Ectodermal cell (in vitro differentiated cells): ENCODE measurements around the gene GNAO1.

Experiments used
- H3K27ac ChIP-seq: 2 replicates; pipeline ENCODE4 v1.7.0; 2013; ENCODE audit warnings: mild to moderate bottlenecking, low read depth, low read length; ENCODE audit not compliant: insufficient read depth, poor library complexity, severe bottlenecking
- H3K27me3 ChIP-seq: 2 replicates; pipeline ENCODE4 v1.7.0; 2013; ENCODE audit warnings: mild to moderate bottlenecking, low read length; ENCODE audit not compliant: insufficient read depth, control insufficient read depth, poor library complexity, severe bottlenecking
- H3K36me3 ChIP-seq: one replicate; pipeline ENCODE4 v1.7.0; 2013; ENCODE audit warnings: low read length; ENCODE audit not compliant: control insufficient read depth, insufficient read depth
- H3K4me1 ChIP-seq: one replicate; pipeline ENCODE4 v1.7.0; 2013; ENCODE audit warnings: low read length; ENCODE audit not compliant: control insufficient read depth, insufficient read depth
- H3K4me3 ChIP-seq: 2 replicates; pipeline ENCODE4 v1.7.0; 2013; ENCODE audit warnings: low read depth, low read length, control low read depth; ENCODE audit not compliant: insufficient read depth
- H3K9me3 ChIP-seq: 2 replicates; pipeline ENCODE4 v1.7.0; 2013; ENCODE audit warnings: mild to moderate bottlenecking, low read length, moderate library complexity; ENCODE audit not compliant: control insufficient read depth
- WGBS, 2 experiments: methylation state at CpG; one replicate each; pipeline ENCODE4 v1.1.7; 2013; ENCODE audit warnings: missing lambda C conversion rate in 2 of 2; 5-methylcytosine and 5-hydroxymethylcytosine counted together

Gene GNAO1

DNA sequence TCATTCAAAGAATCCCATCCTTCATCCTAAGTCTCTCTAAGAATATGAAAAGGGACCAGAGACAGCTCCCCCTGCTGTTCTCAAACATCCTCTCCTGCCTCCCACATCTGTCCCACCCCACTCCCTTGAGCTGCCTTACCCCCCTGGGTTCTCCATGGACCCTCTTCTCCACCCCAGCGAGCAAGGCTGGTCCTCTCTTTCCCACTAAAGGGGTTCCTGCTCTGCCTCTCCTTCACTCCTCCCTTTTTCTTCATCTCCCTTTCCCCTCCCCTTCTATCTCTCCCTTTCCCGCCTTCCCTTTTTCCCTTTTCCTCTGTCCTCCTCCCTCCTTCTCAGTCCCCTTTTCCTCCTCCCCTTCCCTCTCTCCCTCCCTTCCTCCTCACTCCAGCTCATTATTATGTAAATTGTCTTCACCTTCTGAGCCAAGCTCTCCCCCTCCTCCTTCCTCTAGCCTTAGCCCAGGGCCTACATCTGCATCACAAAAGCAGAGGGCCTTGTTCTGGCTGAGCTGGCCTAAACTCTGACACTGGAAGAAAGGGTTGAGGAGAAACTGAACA, 90.0 kb downstream of the GNAO1 start:
- H3K36me3 ChIP-seq = no peaks in the 10 kb centered on the region
- 0 to 1% methylated on average over 2 of the region's 2 CpGs for WGBS, 2 experiments
- no peak overlapping the region for H3K4me3 ChIP-seq
- no peak overlapping the region for H3K27ac ChIP-seq
- H3K9me3 ChIP-seq = no peaks in the 10 kb centered on the region
- no peaks in the 10 kb centered on the region for H3K27me3 ChIP-seq
- H3K4me1 ChIP-seq = peaks cover 53% of the 10 kb centered on the region

DNA sequence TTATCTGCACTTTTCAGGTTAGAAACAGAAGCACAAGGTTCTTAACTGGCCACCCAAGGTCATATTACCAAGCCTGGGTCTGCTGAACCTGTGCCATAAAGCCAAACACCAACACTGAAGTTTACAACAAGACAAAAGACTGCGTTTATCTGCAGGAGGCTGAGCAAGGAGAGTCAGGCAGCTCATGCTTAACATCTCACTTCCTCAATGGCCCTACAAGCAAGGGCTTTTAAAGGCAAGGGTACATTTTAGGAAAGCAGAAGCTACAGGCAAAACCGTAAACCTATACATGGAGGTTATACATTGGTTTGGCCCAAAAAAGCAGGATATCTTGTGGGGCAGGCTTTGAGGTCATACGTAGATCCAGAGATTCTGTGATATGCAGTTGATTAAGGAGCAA, 91.2 kb downstream of the GNAO1 start:
- no peaks in the 10 kb centered on the region for H3K27me3 ChIP-seq
- no peaks in the 10 kb centered on the region for H3K9me3 ChIP-seq
- 71 to 73% methylated on average over 3 of the region's 3 CpGs for WGBS, 2 experiments
- no peak overlapping the region for H3K4me3 ChIP-seq
- H3K4me1 ChIP-seq = peaks cover 44% of the 10 kb centered on the region
- H3K36me3 ChIP-seq = no peaks in the 10 kb centered on the region
- peak overlapping the region; percentile 17 for H3K27ac ChIP-seq

DNA sequence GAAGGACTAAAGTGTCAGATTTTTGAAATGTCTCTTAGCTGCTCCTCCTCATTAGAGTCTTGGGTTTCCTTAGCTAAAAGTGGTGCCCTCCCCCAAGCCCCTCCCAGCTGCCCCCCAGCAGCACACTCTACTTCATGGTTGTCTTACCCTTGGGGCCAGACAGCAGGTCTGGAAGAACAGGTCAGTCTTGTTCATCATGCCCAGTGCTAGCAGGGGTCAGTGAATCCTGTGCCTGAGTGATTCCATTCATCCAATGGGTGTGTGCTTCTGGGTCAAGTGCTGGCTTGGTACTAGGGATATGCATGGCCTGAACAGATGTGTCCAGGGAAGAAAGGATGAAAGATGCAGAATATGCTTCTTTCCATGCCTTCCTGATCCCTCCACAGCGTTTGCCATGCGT, 93.2 kb downstream of the GNAO1 start:
- Histone ChIP-seq H3K27me3 (no peaks in the 10 kb centered on the region), H3K4me1 (peaks cover 58% of the 10 kb centered on the region), H3K9me3 (no peaks in the 10 kb centered on the region), H3K36me3 (no peaks in the 10 kb centered on the region), H3K27ac (no peak overlapping the region), H3K4me3 (no peak overlapping the region)
- 96 to 97% methylated on average over 2 of the region's 2 CpGs for WGBS, 2 experiments

DNA sequence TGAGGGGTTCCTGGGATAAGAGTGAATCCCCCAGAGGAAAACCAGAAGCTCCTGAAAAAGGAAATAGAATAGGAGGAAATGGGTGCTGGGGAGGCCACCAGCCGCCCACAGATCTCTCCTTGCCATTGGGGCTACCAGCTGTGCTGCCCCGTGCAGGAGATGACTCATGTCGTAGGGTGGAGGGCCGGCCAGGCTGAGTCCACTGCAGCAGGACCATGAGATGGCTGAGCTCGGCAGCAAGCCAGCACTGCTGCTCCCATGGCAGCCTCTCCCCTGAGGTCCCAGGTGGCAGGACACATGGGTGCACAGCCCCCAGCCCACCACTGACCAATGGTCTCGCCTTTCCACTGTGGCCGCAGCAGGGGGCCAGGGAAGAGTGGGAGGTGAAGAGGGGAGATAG, 95.5 kb downstream of the GNAO1 start:
- peaks cover 58% of the 10 kb centered on the region for H3K4me1 ChIP-seq
- no peak overlapping the region for H3K27ac ChIP-seq
- H3K36me3 ChIP-seq = no peaks in the 10 kb centered on the region
- no peak overlapping the region for H3K4me3 ChIP-seq
- 89% methylated on average over 7 of the region's 7 CpGs for WGBS, 2 experiments
- H3K27me3 ChIP-seq = no peaks in the 10 kb centered on the region
- H3K9me3 ChIP-seq = no peaks in the 10 kb centered on the region

DNA sequence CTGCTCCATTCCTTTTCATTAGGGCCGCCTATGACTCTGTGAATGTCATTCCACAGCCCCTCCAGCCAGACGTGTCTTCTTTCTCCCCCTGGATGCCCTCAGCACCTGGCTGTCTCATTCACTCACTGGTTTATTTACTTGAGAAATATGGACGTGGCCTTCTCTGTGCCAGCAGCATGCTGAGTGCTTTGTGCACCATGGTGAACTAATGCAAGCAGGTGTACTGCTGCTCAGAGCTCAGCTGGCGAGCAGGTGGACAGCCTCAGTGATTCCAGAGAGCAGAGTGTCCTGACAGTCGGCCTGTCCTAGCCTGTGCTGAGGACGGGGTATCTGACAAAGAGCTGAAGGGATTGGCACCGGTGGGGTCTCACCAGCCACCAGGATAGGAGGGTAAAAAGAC, 96.7 kb downstream of the GNAO1 start:
- no peak overlapping the region for H3K27ac ChIP-seq
- H3K9me3 ChIP-seq = no peaks in the 10 kb centered on the region
- H3K4me1 ChIP-seq = peaks cover 46% of the 10 kb centered on the region
- H3K4me3 ChIP-seq = no peak overlapping the region
- WGBS, 2 experiments = 89% methylated on average over 7 of the region's 7 CpGs
- no peaks in the 10 kb centered on the region for H3K36me3 ChIP-seq
- H3K27me3 ChIP-seq = no peaks in the 10 kb centered on the region

DNA sequence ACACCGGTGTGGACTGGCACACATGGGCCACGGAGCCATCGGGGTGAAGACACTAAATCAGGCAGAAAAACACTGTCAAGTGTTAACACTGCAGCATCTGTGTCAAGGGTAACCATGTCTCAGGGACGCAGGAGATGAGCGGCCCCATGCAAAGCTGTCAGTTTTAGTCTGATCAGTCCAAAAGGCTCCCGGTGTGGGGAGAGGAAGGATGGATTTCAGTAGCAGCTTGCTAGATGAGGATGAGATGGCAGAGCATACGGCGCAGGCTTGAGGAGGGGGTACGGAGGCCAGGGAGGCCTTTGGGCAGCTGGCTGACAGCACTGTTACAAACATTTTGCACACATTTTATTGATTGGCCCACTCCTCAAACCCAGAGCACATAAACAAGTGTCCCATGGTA, 98.1 kb downstream of the GNAO1 start:
- Histone ChIP-seq H3K4me1 (peaks cover 43% of the 10 kb centered on the region), H3K9me3 (no peaks in the 10 kb centered on the region), H3K27me3 (no peaks in the 10 kb centered on the region), H3K4me3 (no peak overlapping the region), H3K27ac (no peak overlapping the region), H3K36me3 (no peaks in the 10 kb centered on the region)
- 92 to 93% methylated on average over 9 of the region's 9 CpGs for WGBS, 2 experiments

DNA sequence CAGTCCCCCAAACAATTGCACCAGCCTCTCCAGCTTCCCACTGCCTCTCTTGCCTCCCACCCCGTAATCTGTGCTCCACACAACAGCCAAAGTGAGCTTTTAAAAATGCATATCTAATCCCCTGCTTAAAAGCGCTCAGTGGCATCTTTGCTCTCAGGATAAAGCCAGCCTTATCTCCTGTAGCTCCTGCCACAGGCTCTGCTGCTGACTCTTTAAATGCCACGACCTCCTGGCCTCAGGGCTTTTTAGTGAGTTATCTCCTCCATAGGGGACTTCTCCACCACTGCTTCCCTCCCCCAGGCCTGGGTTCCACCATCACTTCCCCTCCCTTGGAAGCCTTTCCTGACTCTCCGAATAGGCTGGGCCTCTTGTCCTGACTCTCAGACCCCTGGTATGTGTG, 98.6 kb downstream of the GNAO1 start:
- Histone ChIP-seq H3K4me3 (no peak overlapping the region), H3K27ac (no peak overlapping the region), H3K9me3 (no peaks in the 10 kb centered on the region), H3K36me3 (no peaks in the 10 kb centered on the region), H3K4me1 (peaks cover 42% of the 10 kb centered on the region), H3K27me3 (no peaks in the 10 kb centered on the region)
- 48 to 54% methylated on average over 4 of the region's 4 CpGs for WGBS, 2 experiments

DNA sequence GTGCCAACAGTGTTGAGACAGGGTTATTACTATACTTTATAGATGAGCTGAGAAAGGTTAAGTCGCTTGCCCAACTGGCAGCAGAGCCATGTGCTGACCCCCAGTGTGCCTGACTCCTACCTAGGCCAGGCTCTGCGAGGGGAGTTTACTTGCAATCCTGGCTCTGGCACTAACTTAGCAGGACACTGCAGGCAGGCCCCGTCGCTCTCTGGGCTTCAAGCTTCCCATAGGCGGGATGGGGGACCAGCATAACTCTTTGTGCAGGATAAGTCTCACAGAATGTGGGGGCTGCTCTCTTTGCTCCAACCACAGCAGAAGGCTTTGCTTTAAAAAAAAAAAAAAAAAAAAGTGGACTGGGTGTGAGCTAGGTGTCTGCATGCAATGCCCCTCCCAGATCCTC, 102.7 kb downstream of the GNAO1 start:
- peaks cover 56% of the 10 kb centered on the region for H3K4me1 ChIP-seq
- H3K27me3 ChIP-seq = no peaks in the 10 kb centered on the region
- H3K4me3 ChIP-seq = no peak overlapping the region
- 90 to 93% methylated on average over 5 of the region's 5 CpGs for WGBS, 2 experiments
- no peaks in the 10 kb centered on the region for H3K36me3 ChIP-seq
- H3K9me3 ChIP-seq = no peaks in the 10 kb centered on the region
- no peak overlapping the region for H3K27ac ChIP-seq

DNA sequence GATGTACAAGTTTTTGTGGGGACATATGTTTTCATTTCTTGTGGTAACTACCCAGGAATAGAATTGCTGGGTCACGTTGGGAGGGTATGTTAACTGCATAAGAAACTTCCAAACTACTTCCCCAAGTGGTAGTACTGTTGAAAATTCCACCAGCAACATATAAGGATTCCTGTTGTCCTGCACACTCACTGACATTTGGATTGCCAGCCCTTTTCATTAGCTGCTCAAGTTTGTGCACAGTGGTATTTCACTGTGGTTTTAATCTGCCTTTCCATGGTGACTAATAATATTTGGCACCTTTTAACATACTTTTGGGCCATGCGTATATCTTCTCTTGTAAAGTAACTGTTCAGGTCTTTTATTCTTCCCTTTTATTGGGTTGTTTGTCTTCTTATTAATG, 103.3 kb downstream of the GNAO1 start:
- H3K9me3 ChIP-seq = no peaks in the 10 kb centered on the region
- peaks cover 56% of the 10 kb centered on the region for H3K4me1 ChIP-seq
- no peak overlapping the region for H3K4me3 ChIP-seq
- H3K36me3 ChIP-seq = no peaks in the 10 kb centered on the region
- 82 to 83% methylated on average over 1 to 2 of the region's 2 CpGs for WGBS, 2 experiments
- H3K27ac ChIP-seq = no peak overlapping the region
- no peaks in the 10 kb centered on the region for H3K27me3 ChIP-seq

DNA sequence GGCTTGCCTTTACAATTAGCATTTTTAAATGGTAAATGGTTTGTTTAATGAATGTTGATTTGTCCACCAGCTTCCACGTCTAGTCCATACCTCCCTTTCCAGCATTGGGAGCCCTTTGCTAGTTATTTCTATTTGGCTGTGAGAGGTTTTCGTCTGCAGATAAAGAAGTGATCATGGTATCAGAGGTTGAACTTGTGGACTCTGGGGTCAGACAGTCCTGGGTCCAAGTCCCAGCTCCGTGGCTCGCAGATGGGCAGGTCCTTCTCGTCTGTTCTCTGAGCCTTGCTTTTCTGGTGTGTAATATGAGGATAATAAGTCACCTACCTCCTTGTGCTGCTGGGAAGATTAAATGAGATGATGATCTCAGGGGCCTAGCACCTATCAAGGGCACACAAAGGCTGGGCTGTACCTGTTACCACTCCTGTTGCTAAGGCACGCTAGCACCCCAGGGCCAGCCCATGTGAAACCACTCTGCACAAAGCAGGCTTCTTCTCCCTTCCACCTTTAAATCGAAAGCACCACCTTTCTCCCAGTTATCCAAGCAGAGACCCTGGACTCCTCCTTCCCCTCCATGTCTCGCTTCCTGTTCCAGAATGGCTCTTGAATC, 103.9 kb downstream of the GNAO1 start:
- H3K36me3 ChIP-seq = no peaks in the 10 kb centered on the region
- peak overlapping the region; percentile 86 for H3K27ac ChIP-seq
- H3K4me1 ChIP-seq = peaks cover 57% of the 10 kb centered on the region
- H3K27me3 ChIP-seq = no peaks in the 10 kb centered on the region
- no peaks in the 10 kb centered on the region for H3K9me3 ChIP-seq
- no peak overlapping the region for H3K4me3 ChIP-seq
- 92 to 95% methylated on average over 7 to 8 of the region's 8 CpGs for WGBS, 2 experiments
